HL-60 (cell line): ENCODE data around the gene SDK1.

ENCODE experiments used
- DNase-seq, 2 experiments: peaks; one replicate each; pipeline ENCODE4 v3.0.0-alpha.2; 2010 to 2020; ENCODE audit warnings: low read depth in 1 of 2, low spot score in 1 of 2
- H3K27ac ChIP-seq: fragments of 250-450 bp; sonication (Bioruptor Pico); replicated peaks from 2 replicates; pipeline ENCODE4 v1.5.1; 2020; ENCODE audit warnings: mild to moderate bottlenecking, moderate library complexity
- H3K27me3 ChIP-seq: fragments of 250-450 bp; sonication (Bioruptor Pico); 2 replicates; pipeline ENCODE4 v1.5.1; 2021; ENCODE audit warnings: mild to moderate bottlenecking, moderate library complexity; ENCODE audit not compliant: insufficient read depth, poor library complexity, severe bottlenecking
- H3K4me3 ChIP-seq: replicated peaks from 2 replicates; pipeline ENCODE4 v1.5.1; 2011; ENCODE audit warnings: mild to moderate bottlenecking, control low read depth, low read length; ENCODE audit not compliant: insufficient read depth
- GABPA ChIP-seq: IDR thresholded peaks from 2 replicates; pipeline ENCODE4 v1.6.1; 2012; ENCODE audit warnings: low read depth
- POLR2AphosphoS5 ChIP-seq: IDR thresholded peaks from 2 replicates; pipeline ENCODE4 v1.6.1; 2012; ENCODE audit warnings: low read depth
- SPI1 ChIP-seq: IDR thresholded peaks from 2 replicates; pipeline ENCODE4 v1.6.1; 2012; ENCODE audit warnings: low read depth, mild to moderate bottlenecking, borderline replicate concordance
- TF ChIP-seq, protein P1 (sequence below): IDR thresholded peaks from 2 replicates; pipeline ENCODE4 v1.6.1; 2012; ENCODE audit warnings: low read depth; ENCODE audit not compliant: insufficient replicate concordance
- TF ChIP-seq, protein P2 (sequence below): IDR thresholded peaks from one replicate; pipeline ENCODE4 v1.5.1; 2011; ENCODE audit warnings: low read length, control low read depth, inconsistent platforms; ENCODE audit not compliant: insufficient read depth

The SDK1 gene

DNA sequence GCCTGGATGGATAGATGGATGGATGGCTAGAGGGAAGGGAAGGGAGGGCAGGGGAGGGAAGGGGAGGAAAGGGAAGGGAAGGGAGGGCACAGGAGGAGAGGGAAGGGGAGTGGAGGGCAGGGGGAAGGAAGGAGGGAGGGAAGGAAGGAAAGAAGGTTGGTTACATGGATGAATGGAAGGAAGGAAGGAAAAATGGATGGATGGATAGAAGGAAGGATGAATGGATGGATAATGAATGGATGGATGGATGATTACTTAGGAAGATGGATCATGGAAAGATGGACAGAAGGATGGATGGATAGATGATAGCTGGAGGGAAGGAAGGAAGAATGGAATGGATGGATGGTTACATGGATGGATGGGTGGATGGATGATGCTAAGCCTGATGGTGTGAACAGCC, 929.3 kb downstream of the SDK1 start:
- TF ChIP-seq, protein P1, sequence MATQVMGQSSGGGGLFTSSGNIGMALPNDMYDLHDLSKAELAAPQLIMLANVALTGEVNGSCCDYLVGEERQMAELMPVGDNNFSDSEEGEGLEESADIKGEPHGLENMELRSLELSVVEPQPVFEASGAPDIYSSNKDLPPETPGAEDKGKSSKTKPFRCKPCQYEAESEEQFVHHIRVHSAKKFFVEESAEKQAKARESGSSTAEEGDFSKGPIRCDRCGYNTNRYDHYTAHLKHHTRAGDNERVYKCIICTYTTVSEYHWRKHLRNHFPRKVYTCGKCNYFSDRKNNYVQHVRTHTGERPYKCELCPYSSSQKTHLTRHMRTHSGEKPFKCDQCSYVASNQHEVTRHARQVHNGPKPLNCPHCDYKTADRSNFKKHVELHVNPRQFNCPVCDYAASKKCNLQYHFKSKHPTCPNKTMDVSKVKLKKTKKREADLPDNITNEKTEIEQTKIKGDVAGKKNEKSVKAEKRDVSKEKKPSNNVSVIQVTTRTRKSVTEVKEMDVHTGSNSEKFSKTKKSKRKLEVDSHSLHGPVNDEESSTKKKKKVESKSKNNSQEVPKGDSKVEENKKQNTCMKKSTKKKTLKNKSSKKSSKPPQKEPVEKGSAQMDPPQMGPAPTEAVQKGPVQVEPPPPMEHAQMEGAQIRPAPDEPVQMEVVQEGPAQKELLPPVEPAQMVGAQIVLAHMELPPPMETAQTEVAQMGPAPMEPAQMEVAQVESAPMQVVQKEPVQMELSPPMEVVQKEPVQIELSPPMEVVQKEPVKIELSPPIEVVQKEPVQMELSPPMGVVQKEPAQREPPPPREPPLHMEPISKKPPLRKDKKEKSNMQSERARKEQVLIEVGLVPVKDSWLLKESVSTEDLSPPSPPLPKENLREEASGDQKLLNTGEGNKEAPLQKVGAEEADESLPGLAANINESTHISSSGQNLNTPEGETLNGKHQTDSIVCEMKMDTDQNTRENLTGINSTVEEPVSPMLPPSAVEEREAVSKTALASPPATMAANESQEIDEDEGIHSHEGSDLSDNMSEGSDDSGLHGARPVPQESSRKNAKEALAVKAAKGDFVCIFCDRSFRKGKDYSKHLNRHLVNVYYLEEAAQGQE = no peak
- no peak for TF ChIP-seq SPI1
- TF ChIP-seq POLR2AphosphoS5 = no peak
- TF ChIP-seq, protein P2, sequence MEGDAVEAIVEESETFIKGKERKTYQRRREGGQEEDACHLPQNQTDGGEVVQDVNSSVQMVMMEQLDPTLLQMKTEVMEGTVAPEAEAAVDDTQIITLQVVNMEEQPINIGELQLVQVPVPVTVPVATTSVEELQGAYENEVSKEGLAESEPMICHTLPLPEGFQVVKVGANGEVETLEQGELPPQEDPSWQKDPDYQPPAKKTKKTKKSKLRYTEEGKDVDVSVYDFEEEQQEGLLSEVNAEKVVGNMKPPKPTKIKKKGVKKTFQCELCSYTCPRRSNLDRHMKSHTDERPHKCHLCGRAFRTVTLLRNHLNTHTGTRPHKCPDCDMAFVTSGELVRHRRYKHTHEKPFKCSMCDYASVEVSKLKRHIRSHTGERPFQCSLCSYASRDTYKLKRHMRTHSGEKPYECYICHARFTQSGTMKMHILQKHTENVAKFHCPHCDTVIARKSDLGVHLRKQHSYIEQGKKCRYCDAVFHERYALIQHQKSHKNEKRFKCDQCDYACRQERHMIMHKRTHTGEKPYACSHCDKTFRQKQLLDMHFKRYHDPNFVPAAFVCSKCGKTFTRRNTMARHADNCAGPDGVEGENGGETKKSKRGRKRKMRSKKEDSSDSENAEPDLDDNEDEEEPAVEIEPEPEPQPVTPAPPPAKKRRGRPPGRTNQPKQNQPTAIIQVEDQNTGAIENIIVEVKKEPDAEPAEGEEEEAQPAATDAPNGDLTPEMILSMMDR = no peak
- TF ChIP-seq GABPA = no peak
- Histone ChIP-seq H3K27ac (no peak overlapping the region), H3K4me3 (no peak overlapping the region), H3K27me3 (no peaks in the 10 kb centered on the region)
- no peak for DNase-seq

DNA sequence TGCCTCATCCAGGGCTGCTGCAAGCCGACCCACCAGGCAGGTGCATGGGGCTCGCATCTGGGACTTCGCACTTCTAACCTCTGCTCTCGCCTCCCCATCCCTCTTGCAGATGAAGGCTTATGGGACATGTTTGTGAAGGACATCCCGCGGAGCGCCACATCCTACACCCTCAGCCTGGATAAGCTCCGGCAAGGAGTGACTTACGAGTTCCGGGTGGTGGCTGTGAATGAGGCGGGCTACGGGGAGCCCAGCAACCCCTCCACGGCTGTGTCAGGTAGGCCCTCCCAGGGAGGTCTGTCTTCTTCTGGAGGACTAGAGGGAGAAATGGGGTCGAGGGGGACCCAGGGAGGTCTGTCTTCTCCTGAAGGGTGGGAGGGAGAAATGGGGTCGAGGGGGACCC, 932.1 kb downstream of the SDK1 start:
- Histone ChIP-seq H3K27me3 (no peaks in the 10 kb centered on the region), H3K4me3 (no peak overlapping the region), H3K27ac (no peak overlapping the region)
- no peak for TF ChIP-seq GABPA
- TF ChIP-seq POLR2AphosphoS5 = no peak
- TF ChIP-seq, protein P2 = no peak
- TF ChIP-seq SPI1 = no peak
- TF ChIP-seq, protein P1 = no peak
- no peak for DNase-seq

DNA sequence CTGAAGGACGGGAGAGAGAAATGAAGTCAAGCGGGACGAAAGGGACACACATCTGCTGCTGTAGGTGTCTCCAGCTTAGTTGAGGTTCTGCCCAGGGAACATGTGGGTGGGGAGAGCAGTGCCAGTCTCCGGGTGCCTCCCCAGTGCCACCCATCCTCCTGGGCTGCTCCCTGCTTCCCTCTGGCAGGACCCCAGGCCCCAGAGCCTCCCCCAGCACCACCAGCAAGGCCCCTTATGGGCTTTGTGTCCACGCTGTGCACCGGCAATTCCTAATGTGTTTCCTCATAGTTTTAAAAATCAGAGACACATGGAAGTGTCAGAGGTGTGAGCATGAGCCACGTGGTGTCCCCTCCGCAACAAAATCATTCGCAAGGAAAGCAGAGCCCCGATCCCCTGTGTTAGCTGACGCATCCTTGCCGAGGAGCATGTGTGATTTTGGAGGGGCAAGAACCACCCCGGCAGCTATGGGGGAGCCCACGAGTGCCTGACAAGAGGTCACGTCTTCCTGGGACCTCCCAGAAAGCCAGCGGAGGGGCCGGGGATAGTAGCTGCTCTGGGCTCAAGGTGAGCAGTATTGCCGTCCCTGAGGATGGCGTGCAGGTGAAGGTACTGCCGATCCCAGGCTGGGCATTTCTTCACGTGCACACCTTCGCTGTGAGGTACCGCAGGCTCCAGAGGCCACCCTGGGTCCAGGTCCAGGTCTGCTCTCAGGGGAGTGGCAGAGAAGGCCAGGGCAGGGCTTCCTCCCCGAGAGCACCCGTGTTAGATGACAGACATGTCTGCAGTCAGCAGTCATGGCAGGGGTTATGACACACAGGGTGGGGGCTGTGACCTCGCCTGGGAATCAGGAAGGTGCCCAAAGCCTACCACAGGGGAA, 932.8 kb downstream of the SDK1 start:
- TF ChIP-seq SPI1 (no peak), POLR2AphosphoS5 (no peak), GABPA (no peak)
- TF ChIP-seq, protein P2 = no peak
- TF ChIP-seq, protein P1 = no peak
- no peak for DNase-seq
- Histone ChIP-seq H3K4me3 (no peak overlapping the region), H3K27me3 (no peaks in the 10 kb centered on the region), H3K27ac (no peak overlapping the region)
